Liver (tissue), 9 donors: ENCODE measurements around the gene HPN. TPM values are rescaled to one million over a fixed set of nuclear protein-coding genes. Genes with fewer than 3 reads are reported as not detected.
"Not testable (repeated sequence)": the region's sequence is repeated elsewhere in the genome, so short reads cannot be mapped to it uniquely, and the experiment has no call there.

Experiments
- DNase-seq: peaks from one replicate; pipeline ENCODE4 v3.0.0-alpha.2; 2017; ENCODE audit warnings: low spot score
- H3K27ac ChIP-seq, 2 donors: one replicate each; pipeline ENCODE4 v1.7.0; 2013; ENCODE audit warnings: inconsistent platforms in 2 of 2, low read length in 2 of 2, control low read depth in 1 of 2, low read depth in 1 of 2, mild to moderate bottlenecking in 1 of 2
- H3K27me3 ChIP-seq, 4 donors: one replicate each; pipeline versions ENCODE4 v1.6.1 to v1.7.0; 2013; ENCODE audit warnings: low read length in 3 of 4, inconsistent platforms in 1 of 4, mild to moderate bottlenecking in 1 of 4, moderate library complexity in 1 of 4; ENCODE audit not compliant: control insufficient read depth in 4 of 4, insufficient read depth in 4 of 4
- H3K36me3 ChIP-seq, 4 donors: one replicate each; pipeline versions ENCODE4 v1.6.1 to v1.7.0; 2013; ENCODE audit warnings: low read length in 3 of 4, mild to moderate bottlenecking in 3 of 4, low read depth in 1 of 4, moderate library complexity in 1 of 4; ENCODE audit not compliant: control insufficient read depth in 4 of 4, insufficient read depth in 3 of 4
- H3K4me1 ChIP-seq, 4 donors: one replicate each; pipeline versions ENCODE4 v1.6.1 to v1.7.0; 2013; ENCODE audit warnings: low read length in 3 of 4, mild to moderate bottlenecking in 3 of 4, moderate library complexity in 1 of 4; ENCODE audit not compliant: control insufficient read depth in 4 of 4, insufficient read depth in 4 of 4
- H3K4me3 ChIP-seq, 3 donors: one replicate each; pipeline versions ENCODE4 v1.6.1 to v1.7.0; 2013; ENCODE audit warnings: low read length in 3 of 3, control low read depth in 1 of 3, low read depth in 1 of 3, mild to moderate bottlenecking in 1 of 3
- H3K9ac ChIP-seq, 2 donors: one replicate each; pipeline ENCODE4 v1.7.0; 2013; ENCODE audit warnings: low read length in 2 of 2, mild to moderate bottlenecking in 2 of 2, moderate library complexity in 2 of 2, control low read depth in 1 of 2, low read depth in 1 of 2
- H3K9me3 ChIP-seq, 4 donors: one replicate each; pipeline versions ENCODE4 v1.6.1 to v1.7.0; 2013; ENCODE audit warnings: low read length in 3 of 4; ENCODE audit not compliant: control insufficient read depth in 4 of 4
- HNF4G ChIP-seq: IDR thresholded peaks from 2 replicates; pipeline ENCODE4 v1.6.1; 2016; ENCODE audit warnings: antibody characterized with exemption
- JUND ChIP-seq, 2 donors: IDR thresholded peaks; 2 replicates each; pipeline ENCODE4 v1.6.1; 2016; ENCODE audit warnings: antibody characterized with exemption in 2 of 2
- NR2F2 ChIP-seq: IDR thresholded peaks from 2 replicates; pipeline ENCODE4 v1.6.1; 2016; ENCODE audit warnings: antibody characterized with exemption
- REST ChIP-seq: IDR thresholded peaks from 2 replicates; pipeline ENCODE4 v1.6.1; 2016; ENCODE audit warnings: antibody characterized with exemption, mild to moderate bottlenecking
- RXRA ChIP-seq, 2 donors: IDR thresholded peaks; 2 replicates each; pipeline ENCODE4 v1.6.1; 2017 to 2018; ENCODE audit warnings: antibody characterized with exemption in 2 of 2, mild to moderate bottlenecking in 1 of 2
- SP1 ChIP-seq: IDR thresholded peaks from 2 replicates; pipeline ENCODE4 v1.6.1; 2018; ENCODE audit warnings: antibody characterized with exemption, mild to moderate bottlenecking
- TAF1 ChIP-seq: conservative IDR thresholded peaks from 2 replicates; pipeline ENCODE4 v1.6.1; 2016; ENCODE audit warnings: antibody characterized with exemption, mild to moderate bottlenecking
- YY1 ChIP-seq: IDR thresholded peaks from 2 replicates; pipeline ENCODE4 v1.6.1; 2016; ENCODE audit warnings: antibody characterized with exemption, mild to moderate bottlenecking
- WGBS: extraction: QIAGEN DNeasy Blood & Tissue Kit; methylation state at CpG from one replicate; pipeline ENCODE4 v1.1.7; 2013; 5-methylcytosine and 5-hydroxymethylcytosine counted together
- polyA plus RNA-seq, 2 donors: library from polyadenylated mRNA; stranded (reverse) in 1 of 2; unstranded in 1 of 2; fragments of 200-250 nt in 1 of 2; fragments of >200 nt in 1 of 2; fragmentation: Nextera tagmentation in 1 of 2; extraction: Ambion mirVana in 1 of 2; gene quantifications; one replicate each; pipeline versions ENCODE4 v1.2.1 to v1.2.3, GENCODE V29; 2013 to 2015
- total RNA-seq, 2 donors: library from RNA; depleted of rRNA; stranded (reverse); fragments of >200 nt; gene quantifications; one replicate each; pipeline ENCODE4 v1.2.3, GENCODE V29; 2014
- donor health status: healthy.
- donor health status: healthy.
- donor health status: healthy.
- donor health status: healthy.
- donor health status: healthy.

Gene HPN
- total and polyA plus RNA-seq, 4 donors = 130 to 535 (median 335) TPM

DNA sequence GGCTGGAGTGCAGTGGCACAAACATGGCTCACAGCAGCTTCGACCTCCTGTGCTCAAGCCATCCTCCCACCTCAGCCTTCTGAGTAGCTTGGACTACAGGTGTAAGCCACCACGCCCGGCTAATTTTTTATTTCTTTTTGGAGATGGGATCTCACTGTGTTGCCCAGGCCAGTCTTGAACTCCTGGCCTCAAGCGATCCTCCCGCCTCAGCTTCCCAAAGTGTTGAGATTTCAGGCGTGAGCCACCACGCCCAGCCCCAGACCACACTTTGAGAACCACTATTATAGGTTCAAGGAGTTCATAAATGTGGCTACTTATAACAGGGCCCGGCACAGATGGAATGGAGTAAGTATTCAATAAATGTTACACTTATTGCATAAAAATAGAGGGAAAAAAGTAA, 14.5 kb upstream of the HPN start:
- peaks cover 0 to 33% (median 1%) of the 10 kb centered on the region in 4 donors for H3K36me3 ChIP-seq
- no peak overlapping the region for H3K9ac ChIP-seq
- peaks cover 3 to 8% (median 6%) of the 10 kb centered on the region in 4 donors for H3K4me1 ChIP-seq
- DNase-seq = no peak
- 95% methylated on average over 8 of the region's 8 CpGs for WGBS
- no peak overlapping the region for H3K4me3 ChIP-seq
- TF ChIP-seq JUND (IDR thresholded peaks at IDR 0.05) (no peak), RXRA (IDR thresholded peaks at IDR 0.05) (no peak), HNF4G (no peak)
- H3K9me3 ChIP-seq = no peaks in the 10 kb centered on the region
- H3K27ac ChIP-seq = no peak overlapping the region
- no peaks in the 10 kb centered on the region for H3K27me3 ChIP-seq

DNA sequence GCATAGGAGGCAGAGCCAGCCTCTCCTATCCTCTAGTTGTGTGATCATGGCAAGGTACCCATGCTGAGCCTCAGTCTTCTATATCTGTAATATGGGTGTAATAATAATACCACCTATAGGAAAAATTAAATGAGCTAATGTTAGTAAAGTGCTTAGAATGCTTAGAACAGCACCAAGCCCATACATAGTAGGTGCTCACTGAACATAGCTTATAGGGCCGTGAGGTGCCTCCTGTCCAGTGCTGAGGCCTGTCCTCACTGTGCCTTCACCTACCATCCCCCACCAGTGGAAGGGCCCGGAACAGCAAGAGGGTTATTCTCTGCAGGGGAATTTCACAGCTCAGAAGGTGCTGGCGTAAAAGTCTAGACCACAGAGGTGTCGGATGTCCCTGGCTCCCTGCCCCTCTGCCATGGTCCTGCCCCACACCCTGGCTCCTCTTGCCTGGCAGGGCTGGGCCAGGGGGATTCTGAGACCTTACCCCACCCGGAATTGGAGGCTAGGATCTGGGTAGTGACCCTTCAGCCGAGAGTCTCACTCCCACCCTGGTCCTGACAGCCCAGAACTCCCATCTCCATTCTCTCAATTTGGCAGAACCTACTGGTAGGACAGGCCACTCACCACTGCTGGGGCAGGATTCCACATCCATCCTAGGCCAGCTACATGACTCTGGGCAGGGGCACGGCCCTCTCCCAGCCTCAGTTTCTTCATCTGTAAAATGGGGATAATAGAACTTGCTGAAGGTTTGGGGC, 13.5 kb upstream of the HPN start:
- peaks cover 3 to 8% (median 6%) of the 10 kb centered on the region in 4 donors for H3K4me1 ChIP-seq
- no peak overlapping the region for H3K9ac ChIP-seq
- H3K27me3 ChIP-seq = no peaks in the 10 kb centered on the region
- 86% methylated on average over 7 of the region's 7 CpGs for WGBS
- no peak for TF ChIP-seq YY1
- TF ChIP-seq TAF1 = no peak
- TF ChIP-seq REST = no peak
- no peak for TF ChIP-seq SP1
- TF ChIP-seq NR2F2 = no peak
- TF ChIP-seq JUND (IDR thresholded peaks at IDR 0.05) = no peak
- DNase-seq = no peak
- H3K36me3 ChIP-seq = peaks cover 0 to 26% (median under 1%) of the 10 kb centered on the region in 4 donors
- H3K9me3 ChIP-seq = no peaks in the 10 kb centered on the region
- H3K4me3 ChIP-seq = no peak overlapping the region
- H3K27ac ChIP-seq = no peak overlapping the region

GRCh38 chr19:35028600-35028885, 13.0 kb upstream of the HPN start:
- H3K9me3 ChIP-seq, H3K9ac ChIP-seq, DNase-seq, H3K4me1 ChIP-seq, H3K27ac ChIP-seq, H3K27me3 ChIP-seq, H3K4me3 ChIP-seq: not testable (repeated sequence)
- peaks cover 0 to 20% (median under 1%) of the 10 kb centered on the region in 4 donors for H3K36me3 ChIP-seq
- 86% methylated on average over 3 of the region's 3 CpGs for WGBS

DNA sequence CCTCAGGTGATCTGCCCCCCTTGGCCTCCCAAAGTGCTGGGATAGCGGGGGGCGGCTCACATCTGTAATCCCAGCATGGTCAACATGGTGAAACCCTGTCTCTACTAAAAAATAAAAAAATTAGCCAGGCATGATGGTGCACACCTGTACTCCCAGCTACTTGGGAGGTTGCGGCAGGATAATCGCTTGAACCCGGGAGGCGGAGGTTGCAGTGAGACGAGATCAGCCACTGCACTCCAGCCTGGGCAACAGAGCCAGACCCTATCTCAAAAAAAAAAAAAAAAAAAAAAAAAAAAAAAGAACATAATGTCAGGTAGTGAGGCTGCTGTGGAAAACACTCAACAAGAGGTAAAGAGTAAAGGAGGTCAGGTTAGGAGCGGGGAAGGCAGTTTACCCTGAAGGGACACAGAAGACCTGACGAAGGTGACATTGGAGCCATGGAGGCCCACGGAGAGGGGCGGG, 12.2 kb upstream of the HPN start:
- not testable (repeated sequence) for DNase-seq, H3K9me3 ChIP-seq, H3K27ac ChIP-seq, H3K4me3 ChIP-seq, H3K4me1 ChIP-seq, H3K9ac ChIP-seq, H3K27me3 ChIP-seq
- WGBS = 80% methylated on average over 11 of the region's 11 CpGs
- peaks cover 0 to 16% (median under 1%) of the 10 kb centered on the region in 4 donors for H3K36me3 ChIP-seq
